GM18520 (cell line): ENCODE results near the gene ADAM19.
"Not testable (repeated sequence)": the region's sequence is repeated elsewhere in the genome, so short reads cannot be mapped to it uniquely, and the experiment has no call there.

Experiments used
- ATAC-seq: cut with Tn5 transposase; IDR thresholded peaks from one replicate; pipeline ENCODE4 v1.9.1; 2021; ENCODE audit not compliant: unreplicated experiment

Gene ADAM19

DNA sequence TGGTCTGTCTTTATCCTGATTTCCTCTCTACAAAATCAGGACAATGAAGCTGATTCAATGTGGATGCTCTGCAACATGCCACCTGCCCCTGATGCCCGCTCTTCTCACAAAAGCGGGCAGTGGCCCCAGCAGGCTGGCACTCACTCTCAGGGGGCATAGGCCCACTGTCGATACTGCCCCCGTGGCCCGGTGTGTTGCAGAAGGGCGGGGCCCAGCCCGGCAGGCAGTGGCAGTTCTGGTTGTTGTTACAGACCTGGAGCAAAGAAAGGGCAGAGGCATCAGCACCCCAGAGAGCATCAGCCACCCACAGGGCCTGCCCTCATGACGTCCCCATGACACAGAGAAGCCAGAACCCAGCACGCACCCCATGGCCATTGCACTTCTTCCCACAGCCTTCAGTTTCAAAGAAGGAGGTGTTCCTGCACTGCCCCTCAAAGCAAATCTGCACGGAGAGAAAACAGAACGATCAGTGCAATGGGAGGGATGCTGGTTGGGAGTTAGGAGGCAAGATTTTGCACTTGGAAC lies 84.0 kb downstream of the ADAM19 start:
- ATAC-seq: no peak

DNA sequence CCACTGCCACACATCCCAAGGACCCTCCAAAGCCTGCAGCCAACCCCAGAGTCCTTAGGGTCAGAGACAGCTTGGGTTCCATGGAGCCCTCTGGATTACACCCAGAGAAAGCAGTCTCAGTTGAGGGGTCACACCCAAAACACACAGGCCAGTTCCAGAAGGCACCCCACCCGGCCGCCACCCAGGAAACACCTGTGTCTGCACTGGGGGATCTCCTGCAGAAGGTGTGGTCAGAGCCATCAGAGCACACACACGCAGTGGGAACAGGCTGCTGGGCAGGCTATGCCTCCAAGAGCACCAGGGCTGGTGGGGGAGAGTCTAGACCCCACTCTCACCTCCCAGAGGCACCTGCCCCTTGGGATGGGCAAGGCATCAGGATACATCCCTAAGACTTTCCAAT lies 88.2 kb downstream of the ADAM19 start:
- no peak for ATAC-seq

DNA sequence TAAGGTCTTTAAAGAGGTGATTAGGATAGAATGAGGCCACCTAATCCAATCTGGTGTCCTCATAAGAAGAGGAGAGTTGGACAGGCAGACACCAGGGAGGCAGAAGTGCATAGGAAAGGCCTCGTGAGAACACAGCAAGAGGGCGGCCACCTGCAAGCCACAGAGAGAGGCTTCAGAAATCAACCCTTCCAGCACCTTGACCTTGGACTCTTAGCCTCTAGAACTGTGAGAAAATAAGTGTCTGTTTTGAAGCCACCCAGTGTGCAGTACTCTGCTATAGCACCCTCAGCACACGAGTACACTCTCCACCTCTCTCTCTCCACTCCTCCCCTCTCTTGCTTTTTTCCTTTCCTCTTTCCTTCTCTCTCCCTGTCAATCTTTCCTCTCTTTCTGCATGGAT lies 88.7 kb downstream of the ADAM19 start:
- ATAC-seq: no peak

DNA sequence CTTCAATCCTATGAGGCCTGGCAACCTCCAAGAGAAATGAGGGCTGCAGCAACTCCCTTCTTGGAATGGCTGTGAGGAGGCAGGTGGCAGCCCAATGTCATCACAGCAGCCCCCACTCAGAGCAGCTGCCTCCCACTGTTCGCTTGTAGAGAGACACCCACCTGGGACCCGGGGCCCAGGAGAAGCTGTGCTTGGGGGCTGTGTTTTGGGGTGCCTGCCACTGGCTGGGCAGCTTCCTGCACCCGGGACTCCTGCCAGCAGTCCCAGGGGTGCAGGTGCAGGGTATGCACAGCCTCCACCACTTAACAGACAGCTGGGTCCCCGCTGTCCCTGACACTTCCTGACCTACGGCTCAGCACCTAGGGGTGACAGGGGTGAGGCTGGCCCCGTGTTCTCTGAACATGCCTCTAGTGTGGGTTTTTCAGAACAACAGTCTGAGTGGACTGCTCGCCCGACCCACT lies 89.3 kb downstream of the ADAM19 start:
- ATAC-seq: no peak

DNA sequence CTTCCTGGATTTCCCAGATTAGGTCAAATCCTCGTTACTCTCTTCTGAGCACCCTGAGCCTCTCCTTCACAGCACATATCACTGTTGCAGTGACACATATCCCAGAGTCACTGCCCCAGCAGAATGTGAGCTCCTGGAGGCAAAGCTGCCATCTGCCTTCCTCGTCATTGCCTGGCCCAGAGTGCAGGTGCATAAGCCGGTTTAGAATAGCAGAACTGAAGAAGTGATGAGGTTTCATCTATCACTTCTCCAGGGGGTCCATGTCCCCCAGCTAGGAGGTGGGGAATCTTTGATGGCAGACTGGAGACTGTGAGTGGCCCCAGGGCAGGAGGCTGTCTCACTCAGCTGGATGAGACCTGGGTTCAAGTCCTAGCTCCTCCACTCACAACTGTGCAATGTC lies 89.8 kb downstream of the ADAM19 start:
- no peak for ATAC-seq

- no peak for ATAC-seq
Observed at GRCh38 chr5:157485340-157485739, 90.2 kb downstream of the ADAM19 start.

- ATAC-seq: no peak
Observed at GRCh38 chr5:157484768-157485167, 90.8 kb downstream of the ADAM19 start.

DNA sequence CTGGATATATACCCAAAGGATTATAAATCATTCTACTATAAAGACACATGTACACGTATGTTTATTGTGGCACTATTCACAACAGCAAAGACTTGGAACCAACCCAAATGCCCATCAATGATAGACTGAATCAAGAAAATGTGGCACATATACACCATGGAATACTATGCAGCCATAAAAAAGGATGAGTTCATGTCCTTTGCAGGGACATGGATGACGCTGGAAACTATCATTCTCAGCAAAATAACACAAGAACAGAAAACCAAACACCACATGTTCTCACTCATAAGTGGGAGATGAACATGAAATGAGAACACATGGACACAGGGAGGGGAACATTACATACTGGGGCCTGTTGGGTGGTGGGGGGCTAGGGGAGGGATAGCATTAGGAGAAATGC lies 92.9 kb downstream of the ADAM19 start:
- ATAC-seq: not testable (repeated sequence)

DNA sequence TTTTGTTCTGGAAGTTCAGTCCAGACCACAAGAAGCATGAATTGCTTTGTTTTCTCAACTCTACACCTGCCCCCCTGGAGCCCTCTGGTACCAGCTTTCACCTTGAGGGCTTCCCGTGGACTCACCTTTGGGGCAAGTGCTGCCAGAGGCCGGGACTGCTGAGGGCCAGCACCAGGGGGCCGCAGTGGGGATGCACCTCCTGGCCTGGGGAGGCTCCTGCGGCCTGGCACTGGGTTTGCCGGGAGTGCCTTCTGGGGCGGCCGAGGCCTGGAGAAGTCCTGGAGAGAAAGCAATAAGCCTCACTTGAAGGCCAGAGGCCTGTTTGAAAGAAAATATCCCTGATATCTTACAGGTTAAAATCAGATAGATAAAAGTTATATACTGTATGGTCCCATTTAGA lies 93.9 kb downstream of the ADAM19 start:
- ATAC-seq: no peak

- no peak for ATAC-seq
Observed at GRCh38 chr5:157481265-157481664, 94.3 kb downstream of the ADAM19 start.

- no peak for ATAC-seq
Observed at GRCh38 chr5:157479612-157480510, 95.7 kb downstream of the ADAM19 start.

GRCh38 chr5:157479166-157479565 lies 96.4 kb downstream of the ADAM19 start:
- ATAC-seq: no peak

GRCh38 chr5:157478726-157479125 lies 96.8 kb downstream of the ADAM19 start:
- ATAC-seq: no peak

DNA sequence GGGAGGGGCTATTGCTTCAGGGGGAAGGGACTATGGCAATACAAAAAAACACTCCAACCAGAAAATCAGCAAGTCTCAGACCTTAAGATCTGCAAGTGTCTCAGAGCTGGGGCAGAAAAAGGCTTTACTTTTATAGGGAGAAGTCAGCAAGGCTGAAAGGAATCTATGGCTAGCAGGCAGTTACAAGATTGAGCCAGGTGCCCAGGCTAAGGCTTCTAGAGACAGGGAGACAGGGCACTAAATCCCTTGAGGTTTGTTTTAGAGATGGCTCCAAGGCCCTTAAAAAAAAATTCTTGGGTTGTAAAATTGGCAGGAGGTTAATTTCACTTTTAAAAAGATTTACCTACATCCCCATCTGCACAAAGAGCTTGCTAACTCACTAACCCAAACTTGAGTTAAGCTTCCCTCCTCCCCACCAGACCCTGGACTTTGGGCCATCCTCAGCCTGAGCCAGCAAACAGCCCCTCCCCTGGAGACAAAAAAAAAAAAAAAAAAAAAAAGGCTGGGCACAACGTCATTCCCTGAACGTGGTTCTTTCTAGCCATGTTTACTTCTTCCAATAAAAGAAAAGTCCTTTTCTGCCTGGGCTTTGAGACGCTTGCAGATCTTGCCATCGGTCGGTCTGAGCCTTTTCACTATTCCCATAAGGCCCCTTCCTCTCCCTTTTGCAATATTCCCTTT lies 97.6 kb downstream of the ADAM19 start:
- ATAC-seq: no peak

- ATAC-seq: no peak
Observed at GRCh38 chr5:157476702-157477408, 98.7 kb downstream of the ADAM19 start.

GRCh38 chr5:157475432-157475831 lies 100.1 kb downstream of the ADAM19 start:
- ATAC-seq: no peak

DNA sequence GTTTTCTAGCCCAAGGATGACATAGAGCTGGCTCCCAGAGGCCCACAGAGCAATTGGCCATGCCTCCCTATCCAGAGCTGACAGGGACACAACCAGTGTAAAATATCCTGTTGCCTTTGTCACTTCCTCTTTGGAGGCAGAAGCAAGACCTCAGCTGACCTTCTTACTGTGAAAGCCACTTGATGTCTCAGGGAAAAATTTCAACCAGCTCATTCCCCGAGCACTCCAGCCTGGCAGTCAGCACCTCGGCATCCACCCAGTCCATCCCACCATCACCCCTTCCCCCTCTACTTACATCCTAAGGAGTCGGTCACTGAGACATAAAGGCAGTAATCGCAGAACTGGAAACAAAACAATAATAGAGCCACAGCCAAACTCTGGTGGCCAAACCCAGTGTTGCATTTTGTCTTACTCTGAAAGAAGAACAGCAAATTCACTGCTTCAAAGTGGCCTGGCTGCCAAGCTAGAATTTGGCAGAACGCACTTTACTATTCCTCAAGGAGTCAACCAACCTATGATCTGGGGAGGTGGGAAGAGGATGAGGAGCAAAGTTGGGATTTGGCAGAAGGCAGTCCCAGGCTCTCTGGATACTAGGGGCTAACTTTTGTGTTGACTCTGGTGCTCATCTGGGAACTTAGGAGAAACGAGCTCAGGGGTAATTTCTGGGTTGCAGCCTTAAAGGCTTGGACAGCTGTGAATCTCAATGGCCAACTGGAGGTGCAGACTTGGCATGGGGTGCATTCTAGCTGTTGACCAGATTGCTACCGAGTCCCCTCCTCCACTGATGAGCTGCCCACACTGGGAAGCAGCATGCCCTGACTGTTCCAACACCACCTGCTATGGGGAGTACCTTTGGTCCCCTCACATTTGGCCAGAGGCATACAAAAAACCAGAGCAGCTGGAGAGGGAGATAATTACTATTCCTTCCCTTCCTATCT lies 101.9 kb downstream of the ADAM19 start:
- no peak for ATAC-seq

DNA sequence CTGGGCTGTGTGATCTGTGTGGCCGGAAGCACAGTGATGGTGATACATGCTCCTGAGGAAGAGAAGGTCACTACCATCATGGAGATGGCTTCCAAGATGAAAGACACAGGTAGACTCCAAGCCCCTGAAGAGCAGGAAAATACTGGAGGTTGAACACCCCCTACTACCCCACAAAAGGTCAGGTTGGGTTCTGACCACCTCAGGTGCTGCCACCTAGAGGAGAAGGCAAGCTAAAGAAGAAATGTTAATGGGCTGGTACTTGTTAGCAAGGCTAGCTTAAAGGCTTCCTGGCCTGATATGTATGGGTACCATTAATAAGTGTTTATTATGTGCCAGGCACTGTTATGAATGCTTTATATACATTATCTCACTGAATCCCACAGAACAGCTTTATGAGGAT lies 103.9 kb downstream of the ADAM19 start:
- ATAC-seq: no peak

- ATAC-seq: no peak
Observed at GRCh38 chr5:157470631-157471030, 104.9 kb downstream of the ADAM19 start.

DNA sequence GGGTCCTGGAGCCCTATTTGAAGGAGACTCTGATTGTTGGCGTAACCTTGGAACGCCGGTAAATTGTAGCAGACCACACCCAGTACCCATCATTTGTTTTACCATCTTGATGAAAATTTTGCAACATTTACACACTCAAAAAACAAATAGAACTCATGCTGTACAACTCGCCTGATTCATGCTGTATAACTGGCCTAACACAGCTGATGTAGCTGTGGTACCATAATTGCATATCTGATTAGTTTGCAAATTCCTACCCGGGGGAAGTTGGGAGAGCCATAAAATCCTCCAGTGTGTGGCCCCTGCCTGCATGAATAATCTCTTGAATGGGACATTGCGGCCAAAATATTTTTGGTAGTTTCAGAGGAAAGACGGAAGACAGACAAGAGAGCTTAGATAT lies 105.9 kb downstream of the ADAM19 start:
- no peak for ATAC-seq
